ENCODE data around the gene ZNF785.

Gene ZNF785

GRCh38 chr16:30565984-30566383 lies 19.5 kb downstream of the ZNF785 start:
- H3K27ac ChIP-seq (ENCODE audit: low read length), result no peak overlapping the region
- H3K9ac ChIP-seq (ENCODE audit: low read depth, low read length), result no peak overlapping the region
- TF ChIP-seq EZH2 (IDR thresholded peaks at IDR 0.05; ENCODE audit: borderline replicate concordance, low read depth, low read length, severe bottlenecking) (no peak), CTCF (IDR thresholded peaks at IDR 0.05; ENCODE audit: borderline replicate concordance, extremely low read depth, low read length, poor library complexity, severe bottlenecking) (no peak)
- H3K4me2 ChIP-seq (ENCODE audit: insufficient read depth, low read length), result no peak overlapping the region
- DNase-seq (no peak), ATAC-seq (ENCODE audit: insufficient read depth, low read depth) (no peak)
- no peaks in the 10 kb centered on the region for H4K20me1 ChIP-seq (ENCODE audit: insufficient read depth, low read length)
- H3K36me3 ChIP-seq (ENCODE audit: insufficient read depth, low read length), result peaks cover 9% of the 10 kb centered on the region; the same call in 1 of the 2 replicates
- H3K9me3 ChIP-seq (ENCODE audit: insufficient read depth, low read length, severe bottlenecking), result no peaks in the 10 kb centered on the region
- H2AFZ ChIP-seq (ENCODE audit: low read depth, low read length), result no peak overlapping the region
- H3K79me2 ChIP-seq (ENCODE audit: insufficient read depth, low read length), result peaks cover 12% of the 10 kb centered on the region
- no peaks in the 10 kb centered on the region for H3K27me3 ChIP-seq (ENCODE audit: insufficient read depth, low read length, poor library complexity)
- peaks cover 34% of the 10 kb centered on the region for H3K4me1 ChIP-seq (ENCODE audit: insufficient read depth, low read length)
- H3K4me3 ChIP-seq (ENCODE audit: low read depth in 1 of 2, low read length in 2 of 2), result no peak overlapping the region

GRCh38 chr16:30565526-30565925 lies 20.0 kb downstream of the ZNF785 start:
- H3K9ac ChIP-seq (ENCODE audit: low read depth, low read length), result no peak overlapping the region
- H2AFZ ChIP-seq (ENCODE audit: low read depth, low read length), result no peak overlapping the region
- H3K36me3 ChIP-seq (ENCODE audit: insufficient read depth, low read length), result peaks cover 9% of the 10 kb centered on the region; the same call in 1 of the 2 replicates
- DNase-seq, result no peak
- no peak for TF ChIP-seq CTCF (IDR thresholded peaks at IDR 0.05; ENCODE audit: borderline replicate concordance, extremely low read depth, low read length, poor library complexity, severe bottlenecking)
- no peak for TF ChIP-seq EZH2 (IDR thresholded peaks at IDR 0.05; ENCODE audit: borderline replicate concordance, low read depth, low read length, severe bottlenecking)
- no peak overlapping the region for H3K4me2 ChIP-seq (ENCODE audit: insufficient read depth, low read length)
- ATAC-seq (ENCODE audit: insufficient read depth, low read depth), result no peak
- no peaks in the 10 kb centered on the region for H3K9me3 ChIP-seq (ENCODE audit: insufficient read depth, low read length, severe bottlenecking)
- no peaks in the 10 kb centered on the region for H3K27me3 ChIP-seq (ENCODE audit: insufficient read depth, low read length, poor library complexity)
- peaks cover 8% of the 10 kb centered on the region for H3K79me2 ChIP-seq (ENCODE audit: insufficient read depth, low read length)
- peaks cover 29% of the 10 kb centered on the region for H3K4me1 ChIP-seq (ENCODE audit: insufficient read depth, low read length)
- no peaks in the 10 kb centered on the region for H4K20me1 ChIP-seq (ENCODE audit: insufficient read depth, low read length)
- no peak overlapping the region for H3K27ac ChIP-seq (ENCODE audit: low read length)
- H3K4me3 ChIP-seq (ENCODE audit: low read depth in 1 of 2, low read length in 2 of 2), result no peak overlapping the region

- no peaks in the 10 kb centered on the region for H4K20me1 ChIP-seq (ENCODE audit: insufficient read depth, low read length)
- no peak for ATAC-seq (ENCODE audit: insufficient read depth, low read depth)
Measured at GRCh38 chr16:30562021-30562420, 23.5 kb downstream of the ZNF785 start.

More at GRCh38 chr16:30562021-30562420, 23.5 kb downstream of the ZNF785 start:
- Histone ChIP-seq H3K79me2 (ENCODE audit: insufficient read depth, low read length) (peaks cover 12% of the 10 kb centered on the region), H3K27ac (ENCODE audit: low read length) (no peak overlapping the region), H3K4me2 (ENCODE audit: insufficient read depth, low read length) (no peak overlapping the region), H2AFZ (ENCODE audit: low read depth, low read length) (no peak overlapping the region), H3K4me3 (ENCODE audit: low read depth in 1 of 2, low read length in 2 of 2) (no peak overlapping the region), H3K4me1 (ENCODE audit: insufficient read depth, low read length) (peaks cover 14% of the 10 kb centered on the region), H3K27me3 (ENCODE audit: insufficient read depth, low read length, poor library complexity) (no peaks in the 10 kb centered on the region), H3K9me3 (ENCODE audit: insufficient read depth, low read length, severe bottlenecking) (no peaks in the 10 kb centered on the region), H3K36me3 (ENCODE audit: insufficient read depth, low read length) (no peaks in the 10 kb centered on the region), H3K9ac (ENCODE audit: low read depth, low read length) (no peak overlapping the region)
- DNase-seq, result no peak
- TF ChIP-seq EZH2 (IDR thresholded peaks at IDR 0.05; ENCODE audit: borderline replicate concordance, low read depth, low read length, severe bottlenecking), result no peak
- TF ChIP-seq CTCF (IDR thresholded peaks at IDR 0.05; ENCODE audit: borderline replicate concordance, extremely low read depth, low read length, poor library complexity, severe bottlenecking), result no peak
